Inflammatory macrophage treated with lipopolysaccharide for 1 hour (primary cell): ENCODE measurements around the gene DKKL1.

ENCODE experiments used
- DNase-seq, 2 donors: peaks; one replicate each; pipeline ENCODE4 v3.0.0-alpha.2; 2020 to 2022

DKKL1 gene

DNA sequence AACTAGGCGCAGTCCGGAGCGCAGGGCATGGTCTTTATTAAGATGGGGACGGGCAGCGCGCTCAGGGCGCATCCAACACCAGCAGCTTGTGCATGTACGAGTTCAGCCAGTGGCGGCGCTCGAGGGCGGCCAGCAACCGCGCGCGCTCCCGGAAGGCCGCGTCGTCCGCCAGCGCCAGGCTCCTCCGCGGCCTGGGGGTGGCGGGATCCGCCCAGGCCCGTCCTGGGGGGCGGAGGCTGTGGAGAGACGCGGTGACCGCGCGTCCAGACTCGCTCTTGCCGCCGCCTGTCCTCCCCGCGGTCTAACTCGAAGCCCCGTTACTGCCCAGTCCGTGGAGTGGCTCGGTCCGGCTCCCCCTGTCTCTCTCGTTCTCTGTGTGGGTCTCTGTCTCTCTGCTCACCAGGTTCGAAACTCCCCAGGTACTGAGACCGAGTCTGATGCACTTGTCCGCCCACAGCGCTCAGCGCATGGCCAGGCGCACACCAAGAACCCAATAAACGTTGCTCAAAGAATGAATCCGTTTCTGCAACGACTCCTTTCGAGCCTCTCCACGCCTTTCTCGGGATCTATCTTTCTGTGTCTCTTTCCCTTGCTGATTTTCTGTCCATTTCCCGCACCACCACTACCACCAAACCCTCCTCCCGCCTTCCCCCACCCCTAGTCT lies 58.9 kb downstream of the DKKL1 start:
- DNase-seq, result peak; percentile 38 to 53

DNA sequence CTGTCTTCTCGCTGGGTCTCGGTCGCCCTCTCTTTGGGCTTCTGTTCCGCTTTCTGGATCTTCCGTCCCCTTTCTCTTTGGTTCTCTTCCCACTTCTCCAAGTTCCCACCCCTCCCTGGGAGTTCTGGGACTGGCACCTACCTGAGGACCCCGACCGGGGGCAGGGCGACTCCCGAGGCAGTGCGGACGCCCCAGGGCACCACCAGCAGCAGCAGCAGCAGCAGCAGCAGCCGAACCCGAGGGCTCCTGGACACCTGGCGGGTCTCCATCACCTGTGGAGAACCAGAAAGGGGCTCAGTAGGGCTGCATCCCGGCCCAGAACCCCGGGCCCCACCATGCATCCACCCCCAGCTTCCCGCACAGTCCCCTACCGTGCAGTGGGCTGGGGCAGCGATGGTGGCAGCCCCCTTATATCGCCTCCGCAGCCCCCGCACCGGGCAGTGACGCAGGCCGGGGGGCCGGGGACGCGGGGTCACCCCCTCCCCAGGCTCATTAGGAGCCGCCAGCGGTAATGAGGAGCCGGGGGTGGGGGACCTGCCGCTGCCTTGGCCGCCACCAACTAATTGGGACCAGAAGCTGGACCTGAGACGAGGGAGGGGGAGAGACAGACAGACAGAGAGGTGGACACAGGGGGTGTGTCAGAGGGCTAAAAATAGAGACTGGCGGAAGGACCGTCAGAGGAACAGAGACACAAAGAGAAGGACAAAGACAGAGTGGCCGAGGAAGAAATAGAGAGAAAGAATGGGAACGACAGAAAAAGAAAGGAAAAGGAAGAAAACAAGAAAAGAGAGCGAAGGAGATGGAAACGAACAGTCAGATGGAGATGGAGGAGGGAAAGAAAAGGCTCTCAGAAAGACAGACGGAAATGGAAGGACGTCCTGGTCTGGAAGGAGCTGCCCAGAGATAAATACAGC lies 59.7 kb downstream of the DKKL1 start, which contains the start of gene PTH2:
Gene PTH2, minus strand, starts transcription at position 371 of the 914 bp plus-strand sequence. Its CDS starts 102 bp downstream, at position 269.
- no peak for DNase-seq

DNA sequence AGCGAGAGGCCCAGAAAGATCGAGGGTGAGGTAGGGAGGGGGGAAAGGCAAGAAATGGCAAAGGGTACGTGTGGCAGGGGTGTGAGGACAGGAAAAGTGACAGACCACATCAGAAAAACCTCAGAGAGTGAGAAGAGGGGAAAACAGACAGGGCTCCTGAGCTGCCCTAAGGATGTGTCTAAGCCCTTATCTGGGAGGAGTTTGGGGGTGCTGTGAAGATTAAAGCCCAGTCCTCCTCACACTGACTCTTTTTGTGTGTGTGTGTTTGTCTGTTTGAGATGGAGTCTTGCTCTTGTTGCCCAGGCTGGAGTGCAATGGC lies 60.3 kb downstream of the DKKL1 start:
- no peak for DNase-seq
